GM19025 (cell line): ENCODE measurements around the gene TAAR9.

Experiments used
- ATAC-seq: cut with Tn5 transposase; IDR thresholded peaks from one replicate; pipeline ENCODE4 v1.9.1; 2021; ENCODE audit warnings: mild to moderate bottlenecking, low read depth, moderate library complexity; ENCODE audit not compliant: unreplicated experiment

TAAR9 gene

GRCh38 chr6:132537977-132538376 lies at the start of gene TAAR9:
Gene TAAR9 (plus strand): TSS chr6:132538277. CDS start chr6:132538290, 13 bp downstream.
- ATAC-seq = no peak

- no peak for ATAC-seq
Observed at GRCh38 chr6:132489376-132489775, 48.7 kb upstream of the TAAR9 start.

DNA sequence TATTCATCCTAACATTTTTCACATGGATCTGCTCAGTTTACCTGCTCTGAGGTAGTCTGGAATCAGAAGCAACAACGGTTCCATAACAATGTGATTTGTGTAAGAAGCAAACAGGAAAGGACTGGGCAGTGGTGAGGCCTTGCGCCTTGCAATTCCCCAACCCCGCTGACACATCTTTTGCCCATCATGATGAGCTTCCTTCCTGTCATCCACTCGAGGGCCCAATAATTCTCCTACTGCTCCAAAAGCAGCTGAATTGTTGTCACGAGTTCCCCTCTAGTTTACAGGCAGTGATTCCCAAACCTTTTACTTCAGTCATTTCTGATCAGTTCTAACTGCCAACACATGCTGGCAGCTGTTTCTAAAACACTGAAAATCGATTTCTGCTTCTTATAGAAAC lies 48.1 kb upstream of the TAAR9 start:
- ATAC-seq = no peak

- ATAC-seq = no peak
Observed at GRCh38 chr6:132490478-132491204, 47.4 kb upstream of the TAAR9 start.

DNA sequence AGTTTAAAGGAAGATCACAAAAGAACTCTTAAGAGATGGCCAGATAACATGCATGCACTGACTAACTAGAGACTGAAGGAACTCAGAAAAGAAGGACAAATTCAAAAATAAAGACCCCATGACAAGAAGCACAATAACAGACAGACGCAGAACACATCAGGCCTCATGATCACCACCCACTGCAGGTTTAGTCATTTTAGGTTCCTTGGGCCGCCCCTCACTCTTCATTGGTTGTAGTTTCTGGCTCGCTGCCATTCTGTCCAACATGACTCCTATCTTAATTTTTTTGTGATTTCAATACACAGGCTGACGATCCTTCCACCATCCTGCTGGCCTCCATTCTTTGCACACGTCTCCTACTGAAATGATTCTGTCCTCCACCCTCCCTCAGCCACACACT lies 46.8 kb upstream of the TAAR9 start:
- no peak for ATAC-seq

DNA sequence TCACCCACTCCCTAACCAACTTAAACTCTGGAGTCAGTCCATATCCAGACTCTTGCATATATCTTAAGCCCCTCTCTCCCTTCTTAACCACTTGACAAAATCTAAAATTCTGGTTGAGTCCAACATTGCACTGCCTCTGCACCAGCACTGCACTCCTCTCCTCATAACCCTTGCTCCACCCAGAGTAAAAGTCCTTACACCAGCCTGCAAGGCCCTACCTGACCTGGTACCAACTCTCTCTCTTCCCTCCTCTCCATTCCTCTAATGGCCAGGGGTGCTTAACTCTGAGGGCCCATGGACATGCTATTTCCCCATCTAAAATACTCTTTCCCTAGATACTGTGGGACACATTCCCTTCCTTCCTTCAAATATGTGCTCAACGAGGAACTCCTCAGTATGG lies 46.2 kb upstream of the TAAR9 start:
- no peak for ATAC-seq

- no peak for ATAC-seq
Observed at GRCh38 chr6:132494954-132495353, 43.1 kb upstream of the TAAR9 start.

- ATAC-seq = peak; percentile 42
Observed at GRCh38 chr6:132495604-132496079, 42.4 kb upstream of the TAAR9 start.

DNA sequence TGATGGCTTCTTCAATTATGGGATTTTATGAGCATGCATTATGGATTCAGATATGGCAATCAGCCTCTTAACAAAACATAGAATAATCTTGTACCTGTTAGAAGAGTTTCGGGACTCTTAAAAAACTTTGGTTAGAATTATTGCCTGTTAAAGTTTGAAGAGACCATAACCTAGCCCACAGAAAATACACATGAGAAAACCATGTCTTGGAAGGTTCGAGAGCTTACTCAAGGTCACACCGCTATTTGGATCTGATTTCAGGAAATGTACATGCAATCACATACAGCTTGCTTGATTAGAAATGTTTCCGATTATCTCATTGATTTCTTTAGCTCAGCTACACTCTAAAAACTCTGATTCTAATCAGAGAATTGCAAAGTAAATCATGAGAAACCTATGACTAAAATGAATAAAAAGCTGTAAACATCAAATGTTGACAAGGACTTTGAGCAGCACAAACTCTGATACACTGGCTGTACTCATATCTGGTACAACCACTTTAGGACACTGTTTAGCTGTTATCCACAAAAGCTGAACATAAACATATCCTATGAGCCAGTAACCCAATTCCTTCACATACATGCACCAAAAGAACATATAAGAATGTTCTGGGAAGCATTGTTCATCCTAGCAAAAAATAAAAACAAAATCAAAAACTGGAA lies 41.4 kb upstream of the TAAR9 start:
- ATAC-seq = no peak

DNA sequence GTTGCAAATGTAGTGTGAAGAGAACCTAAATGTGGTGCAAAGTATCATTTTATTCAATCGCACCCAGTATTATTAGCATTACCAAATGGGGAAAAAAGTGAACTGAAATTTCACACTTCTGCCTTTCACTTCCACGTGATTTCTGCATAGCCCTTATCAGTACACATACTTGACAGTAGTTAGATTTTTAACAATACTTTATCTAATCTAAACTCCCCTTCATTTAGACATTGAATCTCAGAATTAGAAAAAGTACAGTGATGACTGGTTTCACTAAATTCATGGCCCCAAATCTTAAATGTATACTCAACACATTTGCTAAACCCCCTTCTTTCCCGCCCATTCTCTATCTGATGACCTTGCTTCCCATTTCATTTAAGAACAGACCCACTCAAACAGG lies 39.4 kb upstream of the TAAR9 start:
- peak; percentile 55 for ATAC-seq

DNA sequence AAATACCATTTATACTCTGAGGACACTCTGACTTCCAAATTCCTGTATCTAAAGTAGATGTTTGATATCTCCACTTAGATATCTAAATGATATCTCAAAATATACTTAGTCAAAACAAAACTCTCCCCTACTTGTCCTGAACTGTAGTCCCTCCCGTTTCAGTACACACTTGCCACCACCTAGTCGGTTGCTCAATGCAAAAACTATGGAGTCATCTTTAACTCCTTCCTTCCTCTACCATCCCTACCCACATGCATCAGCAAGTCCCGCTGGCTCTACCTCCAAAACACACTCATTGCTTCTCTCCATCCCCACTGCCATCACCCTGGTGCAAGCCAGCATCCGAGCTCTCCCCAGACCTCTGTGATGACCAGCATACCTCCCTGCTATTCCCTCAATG lies 38.3 kb upstream of the TAAR9 start:
- ATAC-seq = no peak

DNA sequence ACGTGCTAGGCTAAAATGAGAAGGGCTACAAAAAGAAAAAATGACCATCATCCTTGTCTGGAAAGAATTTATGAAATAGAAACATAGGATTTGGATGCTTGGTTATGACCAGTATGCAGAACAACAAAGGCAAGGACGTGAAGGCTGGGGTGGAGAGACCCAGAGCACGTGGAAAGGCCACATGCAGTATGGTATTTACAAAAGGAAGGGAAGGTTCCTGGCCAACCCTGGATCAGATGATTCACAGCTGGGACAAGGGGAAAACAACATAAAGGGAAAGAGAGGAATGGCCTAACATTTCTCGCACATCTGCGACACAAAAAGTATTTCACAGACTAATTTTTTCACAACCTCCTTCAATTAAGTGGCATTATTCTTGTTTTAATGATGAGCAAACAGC lies 33.3 kb upstream of the TAAR9 start:
- ATAC-seq = no peak

- ATAC-seq = no peak
Observed at GRCh38 chr6:132505158-132505557, 32.9 kb upstream of the TAAR9 start.

- no peak for ATAC-seq
Observed at GRCh38 chr6:132506461-132506860, 31.6 kb upstream of the TAAR9 start.

DNA sequence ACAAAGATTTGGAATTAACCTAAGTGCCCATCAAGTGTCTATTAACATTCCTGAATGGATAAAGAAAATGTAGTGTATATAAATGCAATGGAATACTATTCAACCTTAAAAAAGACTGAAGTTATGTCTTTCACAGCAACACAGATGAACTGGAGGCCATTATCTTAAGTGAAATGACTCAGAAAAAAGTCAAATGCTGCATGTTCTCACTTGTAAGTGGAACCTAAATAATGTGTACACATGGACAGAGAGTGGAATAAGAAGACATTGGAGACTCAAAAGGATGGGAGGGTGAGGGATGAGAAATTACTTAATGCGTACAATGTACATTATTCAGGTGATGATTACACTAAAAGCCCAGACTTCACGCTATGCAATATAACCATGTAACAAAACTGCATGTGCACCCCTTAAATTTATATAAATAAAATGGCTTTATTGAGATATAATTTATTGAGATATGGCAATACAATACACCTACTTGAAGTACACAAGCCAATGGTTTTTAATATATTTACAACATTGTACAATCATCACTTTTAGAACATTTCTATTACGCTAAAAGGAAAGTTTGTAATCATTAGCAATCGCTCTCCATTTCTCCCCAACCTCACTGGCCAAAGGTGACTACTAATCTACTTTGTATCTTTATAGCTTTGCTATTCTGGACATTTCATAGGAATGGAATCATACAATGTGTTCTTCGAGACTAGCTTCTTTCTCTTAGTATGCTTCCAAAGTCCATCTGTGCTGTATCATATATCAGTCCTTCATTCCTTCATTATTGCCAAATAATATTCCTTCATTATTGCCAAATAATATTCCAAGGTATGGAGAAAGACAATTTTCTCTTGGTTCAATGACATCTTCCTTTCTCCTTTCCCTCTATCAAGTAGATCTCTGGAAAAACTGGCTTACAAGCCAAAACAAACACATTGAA lies 30.9 kb upstream of the TAAR9 start:
- ATAC-seq = no peak

- ATAC-seq = no peak
Observed at GRCh38 chr6:132511210-132511830, 26.8 kb upstream of the TAAR9 start.

DNA sequence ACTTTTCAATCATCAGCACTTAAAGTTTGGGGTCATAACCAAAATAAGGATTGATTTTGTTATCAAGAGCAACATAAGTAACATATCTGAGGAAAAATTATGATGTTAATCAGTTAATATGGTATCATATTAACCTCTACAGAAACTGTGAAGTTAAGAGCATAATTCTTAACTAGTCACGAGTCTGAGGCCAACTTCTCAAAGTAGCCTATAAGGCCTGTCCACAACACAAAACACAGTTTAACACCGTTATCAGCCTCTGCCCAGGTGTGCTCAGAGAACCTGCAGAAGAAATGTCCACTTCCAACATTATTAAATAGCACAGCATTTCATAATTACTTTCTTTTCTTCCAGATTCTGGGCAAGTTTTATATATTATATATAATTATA lies 26.3 kb upstream of the TAAR9 start:
- no peak for ATAC-seq

- ATAC-seq = no peak
Observed at GRCh38 chr6:132512342-132512637, 25.8 kb upstream of the TAAR9 start.

DNA sequence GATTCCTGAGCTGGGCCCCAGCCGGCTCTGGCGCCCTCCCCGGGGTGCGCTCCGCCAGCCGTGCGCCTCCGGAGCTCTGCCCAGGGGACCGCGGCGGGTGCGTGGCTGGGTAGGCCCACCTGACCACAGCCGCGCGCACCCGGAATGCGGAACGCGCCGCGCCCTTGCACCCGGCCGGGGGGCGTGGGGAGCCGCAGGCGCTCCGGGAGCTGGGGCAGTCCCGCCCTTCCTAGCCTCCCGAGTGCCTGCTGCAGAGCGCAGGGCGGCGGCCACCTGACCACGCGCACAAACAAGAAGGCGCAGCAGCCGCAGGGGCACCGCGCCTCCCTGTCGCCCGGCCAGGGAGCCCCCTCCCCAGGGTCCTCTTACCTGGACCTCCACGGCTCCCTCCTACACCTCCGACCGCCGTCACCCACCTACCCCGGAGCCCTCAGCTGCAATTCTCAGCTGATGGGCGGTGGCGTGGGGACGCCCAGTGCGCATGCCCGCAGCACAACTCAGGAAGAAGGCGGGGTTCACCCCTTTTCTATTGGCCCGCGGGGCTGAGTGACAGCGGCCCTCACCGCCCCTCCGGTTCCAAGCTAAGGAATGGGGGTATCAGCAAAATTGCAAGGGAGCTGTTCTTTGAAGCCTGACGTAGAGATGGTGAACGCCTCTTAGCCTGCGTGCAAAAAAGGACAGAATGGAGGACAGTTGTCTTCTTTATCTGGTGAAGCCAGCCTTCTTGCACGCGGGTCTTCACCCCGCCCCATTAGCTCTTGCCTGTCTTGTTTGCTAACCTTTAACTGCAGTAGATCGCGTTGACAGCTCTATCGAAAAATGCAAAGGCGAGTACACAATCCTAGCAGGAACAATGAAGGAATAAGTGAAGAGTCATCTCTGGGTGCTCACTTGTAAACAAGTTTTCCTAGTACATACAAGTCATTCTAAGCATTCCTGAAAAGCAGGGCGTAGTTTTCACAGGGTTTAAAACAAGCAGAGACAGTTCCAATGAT lies 25.1 kb upstream of the TAAR9 start, which contains the start of gene STX7:
TSS of gene STX7 (minus strand) at position 479 of the 995 bp plus-strand sequence. CDS start 9,586 bp downstream, outside the sequence.
- ATAC-seq = peak; percentile 89
